Activated naive CD4-positive, alpha-beta T cell treated with anti-CD3 and anti-CD28 coated beads for 36 hours (primary cell): ENCODE measurements around the gene OR6C70. TPM values are rescaled to one million over a fixed set of nuclear protein-coding genes. Genes with fewer than 3 reads are reported as not detected.
"Not testable (repeated sequence)": the region's sequence is repeated elsewhere in the genome, so short reads cannot be mapped to it uniquely, and the experiment has no call there.

Experiments used
- CTCF ChIA-PET: fragments of 350-600 bp; sonication (Branson Sonifier 250); formaldehyde crosslinking; loops from one replicate; lab custom pipeline; 2021; ENCODE audit warnings: antibody characterized with exemption; lab: Charles Lee
- DNase-seq: peaks from one replicate; pipeline ENCODE4 v3.0.0-alpha.2; 2020
- H3K27ac Mint-ChIP-seq: one replicate; pipeline ENCODE4 v1.8.0; 2021; ENCODE audit warnings: mild to moderate bottlenecking, mixed read lengths
- H3K27me3 Mint-ChIP-seq: one replicate; pipeline ENCODE4 v1.8.0; 2021; ENCODE audit warnings: low read depth, mixed read lengths
- H3K36me3 Mint-ChIP-seq: one replicate; pipeline ENCODE4 v1.8.0; 2021; ENCODE audit warnings: low read depth, mixed read lengths
- H3K4me1 Mint-ChIP-seq: one replicate; pipeline ENCODE4 v1.8.0; 2021; ENCODE audit warnings: low read depth, mixed read lengths
- H3K4me3 Mint-ChIP-seq: one replicate; pipeline ENCODE4 v1.8.0; 2021; ENCODE audit warnings: mild to moderate bottlenecking, moderate library complexity, mixed read lengths
- H3K9me3 Mint-ChIP-seq: one replicate; pipeline ENCODE4 v1.8.0; 2021; ENCODE audit warnings: mixed read lengths
- intact Hi-C: fragments of 100-400 bp; cut with micrococcal nuclease; formaldehyde crosslinking; loops from one replicate; pipeline ENCODE4 v1.15.1; 2023
- total RNA-seq, 2 experiments: library from RNA; stranded (reverse); gene quantifications; one replicate each; pipeline ENCODE4 v1.2.3, GENCODE V29; 2021

Gene OR6C70
- not detected for total RNA-seq

DNA sequence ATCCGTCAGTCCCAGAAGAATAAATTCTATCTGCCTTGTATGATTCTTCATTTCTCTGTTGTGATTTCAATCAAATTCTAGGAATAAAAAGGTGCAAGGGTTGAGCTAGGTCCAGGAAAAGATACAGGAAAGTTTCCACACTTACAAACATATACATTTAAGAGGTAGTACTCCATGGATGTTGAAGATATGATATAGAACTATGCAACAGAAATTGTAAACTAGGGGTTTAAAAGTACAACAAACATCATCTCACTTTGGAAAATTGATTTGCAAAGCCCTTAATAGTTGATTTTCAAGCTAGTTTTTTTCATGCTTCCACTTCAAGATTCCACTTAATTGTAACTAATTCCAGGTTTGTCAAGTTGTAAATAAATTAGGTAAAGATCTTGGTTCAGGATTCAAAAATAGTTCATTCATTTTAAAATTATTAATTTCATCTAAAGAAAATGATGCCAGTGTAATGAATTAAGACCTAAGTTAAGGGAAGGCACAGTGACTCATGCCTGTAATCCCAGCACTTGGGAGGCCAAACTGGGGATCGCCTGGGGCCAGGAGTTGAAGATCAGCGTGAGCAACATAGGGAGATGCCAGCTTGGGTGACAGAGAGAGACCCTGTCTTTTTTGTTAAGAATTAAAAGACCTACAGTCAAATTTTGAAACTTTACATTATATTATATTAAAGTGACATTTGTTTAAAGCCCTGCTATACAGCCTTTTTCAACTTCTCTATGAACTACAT, at the start of gene OR6C70:
Gene OR6C70, minus strand, starts transcription at position 51 of the 742 bp plus-strand sequence. Its CDS starts 0 bp downstream, at position 51.
- DNase-seq, result no peak
- Mint-ChIP-seq H3K27me3 (peaks cover 5% of the 10 kb centered on the region), H3K36me3 (no peaks in the 10 kb centered on the region), H3K27ac (no peak within 1 kb of the TSS), H3K4me1 (no peaks in the 10 kb centered on the region), H3K4me3 (no peak within 1 kb of the TSS), H3K9me3 (no peaks in the 10 kb centered on the region)
- intact Hi-C loops, result no loop called here
- CTCF ChIA-PET, result no interaction called here

GRCh38 chr12:55516391-55516790, 46.5 kb upstream of the OR6C70 start:
- intact Hi-C loops, result no loop called here

GRCh38 chr12:55515696-55516095, 45.8 kb upstream of the OR6C70 start:
- Mint-ChIP-seq H3K36me3 (no peaks in the 10 kb centered on the region), H3K27me3 (peaks cover 17% of the 10 kb centered on the region), H3K4me1 (no peaks in the 10 kb centered on the region), H3K27ac (no peak overlapping the region), H3K9me3 (no peaks in the 10 kb centered on the region), H3K4me3 (no peak overlapping the region)
- intact Hi-C loops, result no loop called here
- CTCF ChIA-PET, result no interaction called here
- peak; percentile 10 for DNase-seq

More at GRCh38 chr12:55516391-55516790, 46.5 kb upstream of the OR6C70 start:
- Mint-ChIP-seq H3K27me3 (peaks cover 20% of the 10 kb centered on the region), H3K4me3 (no peak overlapping the region), H3K9me3 (no peaks in the 10 kb centered on the region), H3K36me3 (no peaks in the 10 kb centered on the region), H3K27ac (no peak overlapping the region), H3K4me1 (no peaks in the 10 kb centered on the region)
- no peak for DNase-seq
- CTCF ChIA-PET, result no interaction called here

- no peak overlapping the region for H3K27ac Mint-ChIP-seq
- DNase-seq, result no peak
- H3K4me3 Mint-ChIP-seq, result no peak overlapping the region
- CTCF ChIA-PET, result no interaction called here
- intact Hi-C loops, result no loop called here
- peaks cover 6% of the 10 kb centered on the region for H3K27me3 Mint-ChIP-seq
- no peaks in the 10 kb centered on the region for H3K4me1 Mint-ChIP-seq
- H3K9me3 Mint-ChIP-seq, result no peaks in the 10 kb centered on the region
- no peaks in the 10 kb centered on the region for H3K36me3 Mint-ChIP-seq
Measured at GRCh38 chr12:55501601-55502000, 31.7 kb upstream of the OR6C70 start.

GRCh38 chr12:55499810-55500252, 29.9 kb upstream of the OR6C70 start:
- no peak for DNase-seq
- intact Hi-C loops, result no loop called here
- Mint-ChIP-seq H3K36me3 (no peaks in the 10 kb centered on the region), H3K27me3 (peaks cover 1% of the 10 kb centered on the region), H3K4me1 (no peaks in the 10 kb centered on the region), H3K27ac (no peak overlapping the region), H3K9me3 (no peaks in the 10 kb centered on the region), H3K4me3 (no peak overlapping the region)
- CTCF ChIA-PET, result interaction anchor here (0.6 kb wide), 1 partner anchor 16 kb away, joined by 6 read pairs; no protein-coding TSS in a partner anchor

DNA sequence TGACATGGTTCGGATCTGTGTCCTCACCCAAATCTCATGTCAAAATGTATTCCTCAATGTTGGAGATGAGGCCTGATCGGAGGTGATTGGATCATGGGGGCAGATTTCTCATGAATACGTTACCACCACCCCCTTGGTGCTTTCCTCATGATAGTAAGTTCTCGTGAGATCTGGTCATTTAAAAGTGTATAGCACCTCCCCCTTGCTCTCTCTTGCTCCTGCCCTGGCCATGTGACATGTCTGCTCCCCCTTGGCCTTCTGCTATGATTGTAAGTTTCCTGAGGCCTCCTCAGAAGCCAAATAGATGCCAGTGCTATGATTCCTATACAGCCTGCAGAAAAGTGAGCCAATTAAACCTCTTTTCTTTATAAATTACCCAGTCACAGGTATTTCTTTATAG, 29.3 kb upstream of the OR6C70 start:
- no peaks in the 10 kb centered on the region for H3K27me3 Mint-ChIP-seq
- CTCF ChIA-PET, result interaction anchor here (0.6 kb wide), 1 partner anchor 16 kb away, joined by 6 read pairs; no protein-coding TSS in a partner anchor
- H3K36me3 Mint-ChIP-seq, result no peaks in the 10 kb centered on the region
- DNase-seq, result no peak
- no peaks in the 10 kb centered on the region for H3K9me3 Mint-ChIP-seq
- H3K27ac Mint-ChIP-seq, result no peak overlapping the region
- intact Hi-C loops, result no loop called here
- H3K4me1 Mint-ChIP-seq, result no peaks in the 10 kb centered on the region
- H3K4me3 Mint-ChIP-seq, result no peak overlapping the region

DNA sequence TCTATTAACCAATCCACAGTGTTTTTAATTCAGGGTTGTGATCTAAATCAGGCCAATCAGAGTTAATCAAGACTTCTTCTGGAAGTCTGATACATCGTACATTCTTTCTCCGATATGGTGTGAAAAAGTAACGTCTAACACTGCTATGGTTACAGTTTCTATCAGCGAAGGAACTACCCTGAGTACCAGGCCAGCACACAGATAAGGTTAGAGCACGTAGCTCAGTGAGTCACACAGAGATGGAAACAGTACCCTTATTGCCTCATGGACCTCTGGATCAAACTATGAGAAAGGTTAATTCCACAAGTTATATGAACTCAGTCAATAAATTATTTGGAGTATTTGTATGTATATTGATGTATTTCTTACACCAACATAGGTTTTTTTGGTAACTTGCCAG, 25.6 kb upstream of the OR6C70 start:
- no peak for DNase-seq
- intact Hi-C loops, result no loop called here
- H3K27ac Mint-ChIP-seq, result no peak overlapping the region
- H3K9me3 Mint-ChIP-seq, result no peaks in the 10 kb centered on the region
- no peaks in the 10 kb centered on the region for H3K36me3 Mint-ChIP-seq
- CTCF ChIA-PET, result no interaction called here
- no peaks in the 10 kb centered on the region for H3K4me1 Mint-ChIP-seq
- no peak overlapping the region for H3K4me3 Mint-ChIP-seq
- H3K27me3 Mint-ChIP-seq, result peaks cover 2% of the 10 kb centered on the region

DNA sequence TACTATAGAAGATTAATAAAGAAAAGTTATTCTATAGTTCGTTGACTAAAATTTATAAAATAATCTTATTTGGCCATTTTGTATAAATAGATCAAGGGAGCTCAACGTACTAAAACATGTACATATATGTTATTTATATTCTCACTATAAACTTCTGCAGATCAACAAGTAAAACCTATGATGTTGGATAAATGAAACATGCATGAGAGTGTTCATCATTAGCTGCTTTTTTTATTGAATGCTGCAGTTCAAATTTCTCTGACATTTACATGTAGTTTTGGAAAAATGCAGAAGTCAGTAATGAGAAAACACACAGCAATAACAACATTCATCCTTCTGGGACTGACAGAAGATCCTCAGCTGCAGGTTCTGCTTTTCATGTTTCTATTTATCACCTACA, 22.1 kb upstream of the OR6C70 start, which contains the start of gene OR6C68:
Gene OR6C68, plus strand, starts transcription at position 301 of the 400 bp plus-strand sequence. Its CDS starts 0 bp downstream, at position 301.
- Mint-ChIP-seq H3K36me3 (no peaks in the 10 kb centered on the region), H3K27ac (no peak within 1 kb of the TSS), H3K9me3 (no peaks in the 10 kb centered on the region), H3K4me1 (no peaks in the 10 kb centered on the region), H3K27me3 (peaks cover 4% of the 10 kb centered on the region), H3K4me3 (no peak within 1 kb of the TSS)
- CTCF ChIA-PET, result interaction anchor here (0.7 kb wide), 1 partner anchor 9 kb away, joined by 4 read pairs; no protein-coding TSS in a partner anchor
- no peak for DNase-seq
- intact Hi-C loops, result no loop called here

DNA sequence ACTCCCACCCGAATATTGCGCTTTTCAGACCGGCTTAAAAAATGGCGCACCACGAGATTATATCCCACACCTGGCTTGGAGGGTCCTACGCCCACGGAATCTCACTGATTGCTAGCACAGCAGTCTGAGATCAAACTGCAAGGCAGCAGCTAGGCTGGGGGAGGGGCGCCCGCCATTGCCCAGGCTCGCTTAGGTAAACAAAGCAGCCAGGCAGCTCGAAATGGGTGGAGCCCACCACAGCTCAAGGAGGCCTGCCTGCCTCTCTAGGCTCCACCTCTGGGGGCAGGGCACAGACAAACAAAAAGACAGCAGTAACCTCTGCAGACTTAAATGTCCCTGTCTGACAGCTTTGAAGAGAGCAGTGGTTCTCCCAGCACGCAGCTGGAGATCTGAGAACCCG, 14.3 kb upstream of the OR6C70 start:
- CTCF ChIA-PET, H3K36me3 Mint-ChIP-seq, DNase-seq, H3K4me3 Mint-ChIP-seq, H3K9me3 Mint-ChIP-seq, intact Hi-C loops, H3K4me1 Mint-ChIP-seq, H3K27ac Mint-ChIP-seq: not testable (repeated sequence)
- H3K27me3 Mint-ChIP-seq, result peaks cover 14% of the 10 kb centered on the region

GRCh38 chr12:55479136-55479535, 9.2 kb upstream of the OR6C70 start:
- H3K9me3 Mint-ChIP-seq, CTCF ChIA-PET, H3K4me3 Mint-ChIP-seq, DNase-seq, intact Hi-C loops, H3K36me3 Mint-ChIP-seq, H3K27ac Mint-ChIP-seq, H3K4me1 Mint-ChIP-seq: not testable (repeated sequence)
- peaks cover 10% of the 10 kb centered on the region for H3K27me3 Mint-ChIP-seq

DNA sequence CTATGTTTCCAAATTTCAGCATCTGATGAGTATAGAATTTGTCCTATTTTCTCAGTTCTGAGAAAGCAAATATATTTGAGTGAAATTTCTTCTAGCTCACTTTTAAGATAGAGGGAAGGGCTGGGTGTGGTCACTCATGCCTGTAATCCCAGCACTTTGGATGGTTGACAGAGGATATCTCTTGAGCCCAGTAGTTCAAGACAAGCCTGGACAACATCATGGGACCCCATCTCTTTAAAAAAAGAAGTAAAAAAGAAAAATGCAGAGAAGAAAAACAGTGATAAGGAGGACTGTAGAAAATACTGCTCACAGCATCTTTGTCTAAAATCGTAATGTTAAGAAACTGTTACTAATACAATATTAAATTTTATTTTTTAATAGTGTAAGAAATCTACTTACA, 2.3 kb upstream of the OR6C70 start:
- no peak for DNase-seq
- Mint-ChIP-seq H3K27me3 (peaks cover 5% of the 10 kb centered on the region), H3K4me1 (no peaks in the 10 kb centered on the region), H3K9me3 (no peaks in the 10 kb centered on the region), H3K4me3 (no peak overlapping the region), H3K36me3 (no peaks in the 10 kb centered on the region), H3K27ac (no peak overlapping the region)
- CTCF ChIA-PET, result no interaction called here
- intact Hi-C loops, result no loop called here

DNA sequence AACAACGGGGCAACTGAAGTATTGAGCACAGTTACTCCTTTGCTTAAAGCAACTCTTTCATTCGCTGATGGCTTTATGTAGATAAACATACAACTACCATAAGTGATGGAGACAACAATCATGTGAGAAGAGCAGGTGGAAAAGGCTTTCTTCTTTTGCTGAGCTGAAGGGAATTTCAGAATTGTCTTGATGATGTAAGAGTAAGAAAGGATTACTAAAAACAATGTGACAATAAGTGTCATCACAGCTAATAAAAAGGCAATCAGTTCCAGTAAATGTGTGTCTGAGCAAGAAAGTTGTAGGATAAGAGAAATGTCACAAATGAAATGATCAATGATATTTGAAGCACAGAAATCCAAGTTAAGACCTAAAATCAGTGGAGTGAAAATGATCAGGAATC, 647 bp downstream of the OR6C70 start:
- Mint-ChIP-seq H3K27me3 (peaks cover 9% of the 10 kb centered on the region), H3K36me3 (no peaks in the 10 kb centered on the region), H3K4me1 (no peaks in the 10 kb centered on the region), H3K27ac (no peak overlapping the region), H3K4me3 (no peak overlapping the region), H3K9me3 (peaks cover 1% of the 10 kb centered on the region)
- DNase-seq, result no peak
- intact Hi-C loops, result no loop called here
- CTCF ChIA-PET, result no interaction called here

GRCh38 chr12:55467836-55468235, 2.1 kb downstream of the OR6C70 start:
- H3K4me3 Mint-ChIP-seq, result no peak overlapping the region
- no peaks in the 10 kb centered on the region for H3K36me3 Mint-ChIP-seq
- intact Hi-C loops, result no loop called here
- CTCF ChIA-PET, result no interaction called here
- no peak overlapping the region for H3K27ac Mint-ChIP-seq
- DNase-seq, result no peak
- H3K9me3 Mint-ChIP-seq, result peaks cover 4% of the 10 kb centered on the region
- peaks cover 9% of the 10 kb centered on the region for H3K27me3 Mint-ChIP-seq
- H3K4me1 Mint-ChIP-seq, result no peaks in the 10 kb centered on the region
